Suprapubic skin (tissue), 3 donors: Measurements from ENCODE around the gene RFX8.

Source experiments
- POLR2A ChIP-seq, 2 donors: fragments of 450-650 bp; IDR thresholded peaks; one replicate each; pipeline ENCODE4 v1.6.1; 2017; ENCODE audit warnings: antibody characterized with exemption in 2 of 2, mild to moderate bottlenecking in 2 of 2, moderate library complexity in 2 of 2
- TF ChIP-seq, protein P1 (sequence below), 2 donors: fragments of 200-600 bp in 1 of 2; fragments of 450-650 bp in 1 of 2; sonication (generic) in 1 of 2; IDR thresholded peaks; one replicate each; pipeline ENCODE4 v1.5.1; 2016 to 2019; ENCODE audit warnings: antibody characterized with exemption in 2 of 2, mild to moderate bottlenecking in 1 of 2, moderate library complexity in 1 of 2

DNA sequence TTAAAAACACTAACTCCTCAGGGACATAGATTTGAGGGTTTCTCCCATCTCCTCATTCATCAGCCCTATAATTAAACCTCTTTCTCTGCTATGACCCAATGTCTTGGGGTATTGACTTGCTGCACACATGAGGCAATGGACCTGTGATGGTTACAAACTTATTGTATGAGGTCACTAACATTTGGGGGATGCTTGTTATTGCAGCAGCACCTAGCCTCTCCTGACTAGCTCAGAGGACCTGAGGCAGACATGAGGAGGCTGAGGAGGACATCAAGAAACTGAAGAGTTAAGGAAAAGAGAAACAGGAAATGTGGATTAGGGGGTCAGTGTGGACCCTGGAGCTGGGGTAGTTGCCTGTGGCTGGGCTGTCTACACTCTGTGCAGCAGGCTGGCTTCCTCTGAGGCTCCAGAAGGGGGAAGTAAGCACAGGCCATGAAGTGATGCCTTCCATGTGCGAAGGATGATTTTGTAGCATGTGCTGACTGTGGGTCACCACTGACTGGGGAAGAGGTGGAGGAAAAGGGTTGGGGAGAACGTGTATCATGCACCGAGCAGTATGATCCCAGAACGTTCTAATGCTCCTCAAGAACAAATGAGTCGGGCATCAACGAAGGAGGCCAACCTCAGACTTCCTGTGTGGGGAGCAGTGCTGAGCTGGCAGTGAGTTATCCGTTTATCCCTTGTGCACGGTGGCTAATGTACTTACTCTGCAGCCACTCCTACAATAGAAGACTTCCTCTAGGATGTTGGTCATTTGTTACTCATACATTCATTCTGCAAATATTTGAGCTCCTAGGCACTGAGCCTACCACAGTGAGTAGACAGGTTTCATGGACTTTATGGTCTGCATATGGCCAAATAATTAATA, 42.1 kb upstream of the RFX8 start:
- TF ChIP-seq, protein P1, sequence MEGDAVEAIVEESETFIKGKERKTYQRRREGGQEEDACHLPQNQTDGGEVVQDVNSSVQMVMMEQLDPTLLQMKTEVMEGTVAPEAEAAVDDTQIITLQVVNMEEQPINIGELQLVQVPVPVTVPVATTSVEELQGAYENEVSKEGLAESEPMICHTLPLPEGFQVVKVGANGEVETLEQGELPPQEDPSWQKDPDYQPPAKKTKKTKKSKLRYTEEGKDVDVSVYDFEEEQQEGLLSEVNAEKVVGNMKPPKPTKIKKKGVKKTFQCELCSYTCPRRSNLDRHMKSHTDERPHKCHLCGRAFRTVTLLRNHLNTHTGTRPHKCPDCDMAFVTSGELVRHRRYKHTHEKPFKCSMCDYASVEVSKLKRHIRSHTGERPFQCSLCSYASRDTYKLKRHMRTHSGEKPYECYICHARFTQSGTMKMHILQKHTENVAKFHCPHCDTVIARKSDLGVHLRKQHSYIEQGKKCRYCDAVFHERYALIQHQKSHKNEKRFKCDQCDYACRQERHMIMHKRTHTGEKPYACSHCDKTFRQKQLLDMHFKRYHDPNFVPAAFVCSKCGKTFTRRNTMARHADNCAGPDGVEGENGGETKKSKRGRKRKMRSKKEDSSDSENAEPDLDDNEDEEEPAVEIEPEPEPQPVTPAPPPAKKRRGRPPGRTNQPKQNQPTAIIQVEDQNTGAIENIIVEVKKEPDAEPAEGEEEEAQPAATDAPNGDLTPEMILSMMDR (IDR thresholded peaks at IDR 0.05), result no peak
- no peak for TF ChIP-seq POLR2A (IDR thresholded peaks at IDR 0.05)
